HG03108 (cell line): ENCODE measurements around the gene MT1HL1.

Source experiments
- ATAC-seq: cut with Tn5 transposase; IDR thresholded peaks from one replicate; pipeline ENCODE4 v1.9.1; 2021; ENCODE audit warnings: moderate library complexity; ENCODE audit not compliant: unreplicated experiment

Gene MT1HL1

GRCh38 chr1:237004116-237004515 lies at the start of gene MT1HL1:
TSS of gene MT1HL1 (minus strand) at chr1:237004441. CDS start at chr1:237004372, 69 bp downstream.
- ATAC-seq = no peak

- no peak for ATAC-seq
Measured at GRCh38 chr1:237050915-237051314, 46.7 kb upstream of the MT1HL1 start.

- no peak for ATAC-seq
Measured at GRCh38 chr1:237050185-237050584, 45.9 kb upstream of the MT1HL1 start.

GRCh38 chr1:237048803-237049202 lies 44.6 kb upstream of the MT1HL1 start:
- ATAC-seq = no peak

- no peak for ATAC-seq
Measured at GRCh38 chr1:237045278-237046016, 41.2 kb upstream of the MT1HL1 start.

- no peak for ATAC-seq
Measured at GRCh38 chr1:237043846-237044636, 39.8 kb upstream of the MT1HL1 start.

- ATAC-seq = no peak
Measured at GRCh38 chr1:237042892-237043576, 38.8 kb upstream of the MT1HL1 start.

- no peak for ATAC-seq
Measured at GRCh38 chr1:237042526-237042891, 38.3 kb upstream of the MT1HL1 start.

- ATAC-seq = no peak
Measured at GRCh38 chr1:237041795-237042525, 37.7 kb upstream of the MT1HL1 start, which contains the start of gene RYR2. TSS of gene RYR2 (plus strand) at chr1:237042184. CDS start at chr1:237042522, 338 bp downstream.

- no peak for ATAC-seq
Measured at GRCh38 chr1:237041461-237041794, 37.2 kb upstream of the MT1HL1 start.

GRCh38 chr1:237040823-237041222 lies 36.6 kb upstream of the MT1HL1 start:
- ATAC-seq = no peak

GRCh38 chr1:237038211-237038610 lies 34.0 kb upstream of the MT1HL1 start:
- ATAC-seq = no peak

- no peak for ATAC-seq
Measured at GRCh38 chr1:237035759-237036158, 31.5 kb upstream of the MT1HL1 start.

- no peak for ATAC-seq
Measured at GRCh38 chr1:237033804-237034203, 29.6 kb upstream of the MT1HL1 start.

- ATAC-seq = no peak
Measured at GRCh38 chr1:237033061-237033460, 28.8 kb upstream of the MT1HL1 start.

- ATAC-seq = peak; percentile 67
Measured at GRCh38 chr1:237032029-237032428, 27.8 kb upstream of the MT1HL1 start.

- no peak for ATAC-seq
Measured at GRCh38 chr1:237031480-237031879, 27.2 kb upstream of the MT1HL1 start.

- no peak for ATAC-seq
Measured at GRCh38 chr1:237029850-237030535, 25.8 kb upstream of the MT1HL1 start.

- ATAC-seq = no peak
Measured at GRCh38 chr1:237029240-237029639, 25.0 kb upstream of the MT1HL1 start.

- no peak for ATAC-seq
Measured at GRCh38 chr1:237025358-237026074, 21.3 kb upstream of the MT1HL1 start.
